Activated CD4-positive, alpha-beta memory T cell treated with anti-CD3 and anti-CD28 coated beads, Interleukin-2, amount 10 ng/mL, durations not matched to agents 7 days and 5 days (primary cell): ENCODE results near the gene SRRM4. TPM values are rescaled to one million over a fixed set of nuclear protein-coding genes. Genes with fewer than 3 reads are reported as not detected.
"Not testable (repeated sequence)": the region's sequence is repeated elsewhere in the genome, so short reads cannot be mapped to it uniquely, and the experiment has no call there.

Experiments used
- CTCF ChIA-PET: fragments of 350-600 bp; sonication (Branson Sonifier 250); formaldehyde crosslinking; loops from one replicate; lab custom pipeline; 2021; ENCODE audit warnings: antibody characterized with exemption, inconsistent platforms; lab: Charles Lee
- POLR2A ChIA-PET: fragments of 350-600 bp; sonication (Branson Sonifier 250); formaldehyde crosslinking; loops from one replicate; lab custom pipeline; 2021; ENCODE audit warnings: antibody characterized with exemption; lab: Charles Lee
- DNase-seq: peaks from one replicate; pipeline ENCODE4 v3.0.0-alpha.2; 2020
- H3K27ac Mint-ChIP-seq: one replicate; pipeline ENCODE4 v1.8.0; 2021; ENCODE audit warnings: mild to moderate bottlenecking, mixed read lengths
- H3K27me3 Mint-ChIP-seq: one replicate; pipeline ENCODE4 v1.8.0; 2021; ENCODE audit warnings: mixed read lengths
- H3K36me3 Mint-ChIP-seq: one replicate; pipeline ENCODE4 v1.8.0; 2021; ENCODE audit warnings: low read depth, mixed read lengths
- H3K4me1 Mint-ChIP-seq: one replicate; pipeline ENCODE4 v1.8.0; 2021; ENCODE audit warnings: mixed read lengths
- H3K4me3 Mint-ChIP-seq: one replicate; pipeline ENCODE4 v1.8.0; 2021; ENCODE audit warnings: mild to moderate bottlenecking, mixed read lengths
- H3K9me3 Mint-ChIP-seq: one replicate; pipeline ENCODE4 v1.8.0; 2021; ENCODE audit warnings: mixed read lengths
- total RNA-seq, 2 experiments: library from RNA; stranded (reverse); gene quantifications; one replicate each; pipeline ENCODE4 v1.2.3, GENCODE V29; 2021

SRRM4 gene
- total RNA-seq, 2 experiments from 2014 or later, result not detected

DNA sequence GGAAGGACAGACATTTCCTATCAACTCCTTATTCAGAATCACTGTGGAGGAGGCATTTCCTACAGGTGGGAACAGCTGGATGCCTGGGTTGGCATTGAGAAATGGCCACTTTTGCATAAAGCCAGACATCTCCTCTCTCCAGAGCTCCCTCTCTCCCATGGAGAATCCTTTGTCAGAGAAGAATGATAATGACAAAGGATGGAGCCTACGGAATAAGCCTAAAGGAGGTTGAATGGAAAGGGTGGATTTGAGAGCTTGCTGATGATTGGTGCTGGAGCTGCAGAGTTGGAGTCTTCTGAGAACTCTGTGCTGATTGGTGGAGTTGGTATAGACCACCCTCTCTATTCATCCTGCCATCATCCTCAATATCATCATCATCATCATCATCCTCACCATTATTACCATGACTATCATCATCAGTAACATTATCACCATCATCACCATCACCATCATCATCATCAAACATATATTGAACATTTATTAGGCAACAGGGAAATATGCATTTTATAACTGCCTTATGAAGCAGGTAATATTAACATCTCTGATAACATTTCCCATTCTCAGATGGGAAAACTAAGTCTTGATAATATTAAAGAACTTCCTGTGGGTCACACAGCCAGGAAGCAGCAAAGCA is 108.2 kb downstream of the SRRM4 start:
- H3K4me1 Mint-ChIP-seq, result no peaks in the 10 kb centered on the region
- H3K9me3 Mint-ChIP-seq, result no peaks in the 10 kb centered on the region
- CTCF ChIA-PET, result no interaction called here
- no peak overlapping the region for H3K4me3 Mint-ChIP-seq
- POLR2A ChIA-PET, result no interaction called here
- H3K27me3 Mint-ChIP-seq, result no peaks in the 10 kb centered on the region
- no peak for DNase-seq
- no peak overlapping the region for H3K27ac Mint-ChIP-seq
- H3K36me3 Mint-ChIP-seq, result no peaks in the 10 kb centered on the region

DNA sequence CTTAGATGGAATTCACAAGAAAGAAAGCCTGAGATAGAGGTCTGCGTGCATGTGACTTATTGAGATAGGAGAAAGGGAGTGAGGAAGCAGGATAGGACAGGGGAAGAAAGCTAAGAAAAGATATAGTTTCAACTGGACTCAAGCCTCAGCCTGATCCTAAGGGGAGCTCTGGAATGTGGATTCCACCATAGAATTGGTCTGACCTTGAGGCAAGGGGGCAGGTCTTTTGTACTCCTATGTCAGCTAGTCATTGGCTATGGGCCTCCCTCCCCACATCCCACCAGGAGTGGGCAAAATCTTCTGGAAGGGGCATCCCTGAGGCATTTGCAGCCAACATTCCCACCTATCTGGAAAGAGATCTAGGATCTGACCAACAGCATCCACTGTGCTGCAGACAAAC is 108.9 kb downstream of the SRRM4 start:
- CTCF ChIA-PET, result no interaction called here
- no peak overlapping the region for H3K4me3 Mint-ChIP-seq
- H3K4me1 Mint-ChIP-seq, result no peaks in the 10 kb centered on the region

DNA sequence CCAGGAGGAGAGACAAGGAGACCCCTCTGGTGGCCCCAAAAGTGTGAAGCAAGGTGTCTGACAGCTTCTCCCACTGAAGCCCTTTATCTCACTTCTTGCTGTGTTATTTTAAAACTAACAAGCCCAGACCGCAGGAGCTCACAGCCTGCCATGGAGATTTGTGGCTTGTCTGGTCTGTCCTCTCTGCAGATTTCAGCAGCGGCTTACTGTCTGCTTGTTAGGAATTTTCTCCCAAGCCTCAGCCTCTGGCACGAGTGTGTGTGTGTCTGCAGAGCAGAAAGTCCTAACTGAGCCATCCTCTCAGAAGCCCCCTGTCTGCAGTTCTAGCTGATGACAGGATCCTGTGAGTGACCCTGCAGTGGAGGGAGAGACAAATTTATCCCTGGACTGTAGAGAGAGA is 109.5 kb downstream of the SRRM4 start:
- H3K9me3 Mint-ChIP-seq, result no peaks in the 10 kb centered on the region
- POLR2A ChIA-PET, result no interaction called here
- H3K27me3 Mint-ChIP-seq, result no peaks in the 10 kb centered on the region
- H3K27ac Mint-ChIP-seq, result no peak overlapping the region
- CTCF ChIA-PET, result no interaction called here
- no peaks in the 10 kb centered on the region for H3K4me1 Mint-ChIP-seq
- no peak for DNase-seq
- no peak overlapping the region for H3K4me3 Mint-ChIP-seq
- no peaks in the 10 kb centered on the region for H3K36me3 Mint-ChIP-seq

More for the DNA sequence above, 108.9 kb downstream of the SRRM4 start:
- Mint-ChIP-seq H3K36me3 (no peaks in the 10 kb centered on the region), H3K27ac (no peak overlapping the region), H3K27me3 (no peaks in the 10 kb centered on the region), H3K9me3 (no peaks in the 10 kb centered on the region)
- POLR2A ChIA-PET, result no interaction called here
- DNase-seq, result no peak

DNA sequence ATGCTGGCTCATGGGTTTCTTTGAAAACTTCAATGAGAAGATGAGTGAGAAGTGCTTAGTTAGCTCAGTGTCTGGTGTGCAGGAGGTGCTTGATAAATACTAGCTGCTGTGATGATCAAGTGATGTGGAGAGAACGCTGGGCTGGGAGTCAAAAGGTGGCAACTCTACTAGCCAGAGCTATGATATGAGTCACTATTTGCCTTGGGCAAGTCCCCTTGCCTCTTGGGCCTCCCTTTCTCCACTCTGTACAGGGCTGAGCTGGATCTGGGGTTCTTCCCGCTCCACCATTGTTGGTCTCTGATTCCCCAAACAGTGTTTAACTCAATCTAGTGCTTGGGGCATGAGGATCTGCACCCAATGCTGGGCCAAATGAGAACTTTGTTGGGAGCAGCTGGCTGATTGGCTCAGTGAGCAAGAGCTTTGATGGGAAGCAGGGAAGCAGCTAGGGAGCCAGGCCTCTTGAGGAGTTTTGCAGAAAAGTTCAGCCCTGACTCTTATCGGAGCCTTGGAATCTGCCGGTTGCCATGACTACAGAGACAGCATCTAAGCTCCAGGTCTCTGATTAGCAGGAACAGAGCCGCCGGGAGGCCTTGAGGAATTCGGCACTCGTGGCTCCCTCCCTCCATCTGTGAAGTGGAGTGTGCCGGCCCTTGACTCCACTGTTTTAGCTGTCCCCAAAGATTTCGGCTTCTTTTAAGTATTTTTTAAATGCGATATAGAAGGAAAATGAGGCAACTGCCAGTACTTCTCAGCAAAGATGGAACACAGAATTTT is 115.3 kb downstream of the SRRM4 start:
- H3K36me3 Mint-ChIP-seq, result no peaks in the 10 kb centered on the region
- POLR2A ChIA-PET, result no interaction called here

DNA sequence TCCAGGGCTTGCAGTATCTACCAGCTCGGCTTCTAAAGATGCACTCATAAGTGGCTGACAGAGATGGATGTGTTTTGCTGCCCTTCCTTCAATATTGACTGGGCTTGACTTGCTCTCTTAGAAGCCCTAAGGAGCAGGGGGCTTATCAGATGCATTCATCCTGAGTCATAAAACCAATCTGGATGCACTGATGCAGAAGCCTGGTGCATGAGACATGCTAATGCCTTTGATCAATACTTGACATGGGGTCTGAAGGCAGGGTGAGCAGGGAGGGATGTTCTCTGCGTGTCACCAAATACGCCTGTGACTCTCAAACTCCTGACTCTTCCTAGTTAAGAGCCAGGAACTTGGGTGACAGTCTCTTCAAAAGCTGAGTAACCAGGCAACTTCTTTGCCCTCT is 119.6 kb downstream of the SRRM4 start:
- CTCF ChIA-PET, result no interaction called here

More for the DNA sequence above, 115.3 kb downstream of the SRRM4 start:
- no peak overlapping the region for H3K4me3 Mint-ChIP-seq
- no peak overlapping the region for H3K27ac Mint-ChIP-seq
- peaks cover 8% of the 10 kb centered on the region for H3K9me3 Mint-ChIP-seq
- no peaks in the 10 kb centered on the region for H3K27me3 Mint-ChIP-seq
- H3K4me1 Mint-ChIP-seq, result no peaks in the 10 kb centered on the region
- CTCF ChIA-PET, result no interaction called here
- no peak for DNase-seq

GRCh38 chr12:119102274-119102673 is 120.9 kb downstream of the SRRM4 start:
- POLR2A ChIA-PET, result no interaction called here
- no peak for DNase-seq
- Mint-ChIP-seq H3K9me3 (peaks cover 5% of the 10 kb centered on the region), H3K27ac (no peak overlapping the region), H3K4me1 (no peaks in the 10 kb centered on the region), H3K4me3 (no peak overlapping the region), H3K27me3 (no peaks in the 10 kb centered on the region), H3K36me3 (no peaks in the 10 kb centered on the region)
- CTCF ChIA-PET, result no interaction called here

More for the DNA sequence above, 119.6 kb downstream of the SRRM4 start:
- Mint-ChIP-seq H3K36me3 (no peaks in the 10 kb centered on the region), H3K9me3 (peaks cover 8% of the 10 kb centered on the region), H3K27me3 (no peaks in the 10 kb centered on the region), H3K27ac (no peak overlapping the region), H3K4me1 (no peaks in the 10 kb centered on the region), H3K4me3 (no peak overlapping the region)
- POLR2A ChIA-PET, result no interaction called here
- no peak for DNase-seq

DNA sequence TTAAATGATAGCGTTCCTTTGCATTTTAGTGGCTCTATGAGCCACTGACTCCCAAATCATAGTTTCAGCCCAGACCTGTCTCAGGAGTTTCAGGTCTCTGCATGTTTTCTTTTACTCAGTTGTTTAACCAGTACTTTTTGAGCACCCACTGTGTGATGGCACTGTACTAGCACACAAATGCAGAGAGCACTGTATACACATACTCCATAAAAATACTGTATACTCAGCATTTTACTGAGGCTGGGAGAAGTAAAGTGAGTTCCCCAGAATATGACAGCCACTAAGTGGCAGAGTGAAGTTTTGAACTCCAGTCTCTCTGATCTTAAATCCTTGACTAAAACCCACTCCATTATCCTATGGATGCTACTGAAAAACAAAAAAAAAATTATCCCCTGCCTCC is 121.4 kb downstream of the SRRM4 start:
- H3K4me1 Mint-ChIP-seq, result no peaks in the 10 kb centered on the region
- DNase-seq, result no peak
- no peak overlapping the region for H3K4me3 Mint-ChIP-seq
- H3K36me3 Mint-ChIP-seq, result no peaks in the 10 kb centered on the region
- H3K9me3 Mint-ChIP-seq, result peaks cover 3% of the 10 kb centered on the region
- ChIA-PET CTCF (no interaction called here), POLR2A (no interaction called here)
- H3K27me3 Mint-ChIP-seq, result no peaks in the 10 kb centered on the region
- no peak overlapping the region for H3K27ac Mint-ChIP-seq

DNA sequence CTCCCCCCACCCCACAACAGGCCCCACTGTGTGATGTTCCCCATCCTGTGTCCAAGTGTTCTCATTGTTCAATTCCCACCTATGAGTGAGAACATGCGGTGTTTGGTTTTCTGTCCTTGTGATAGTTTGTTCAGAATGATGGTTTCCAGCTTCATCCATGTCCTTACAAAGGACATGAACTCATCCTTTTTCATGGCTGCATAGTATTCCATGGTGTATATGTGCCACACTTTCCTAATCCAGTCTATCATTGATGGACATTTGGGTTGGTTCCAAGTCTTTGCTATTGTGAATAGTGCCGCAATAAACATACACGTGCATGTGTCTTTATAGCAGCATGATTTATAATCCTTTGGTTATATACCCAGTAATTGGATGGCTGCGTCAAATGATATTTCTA is 123.6 kb downstream of the SRRM4 start:
- H3K4me3 Mint-ChIP-seq, POLR2A ChIA-PET, DNase-seq, H3K27ac Mint-ChIP-seq, CTCF ChIA-PET, H3K36me3 Mint-ChIP-seq, H3K4me1 Mint-ChIP-seq, H3K9me3 Mint-ChIP-seq, H3K27me3 Mint-ChIP-seq: not testable (repeated sequence)

GRCh38 chr12:119113496-119113986 is 132.2 kb downstream of the SRRM4 start:
- POLR2A ChIA-PET, result interaction anchor here (0.7 kb wide), 1 partner anchor 127 kb away, joined by 3 read pairs; no protein-coding TSS in a partner anchor
- Mint-ChIP-seq H3K4me3 (no peak overlapping the region), H3K27me3 (no peaks in the 10 kb centered on the region), H3K4me1 (no peaks in the 10 kb centered on the region), H3K9me3 (no peaks in the 10 kb centered on the region), H3K27ac (no peak overlapping the region), H3K36me3 (no peaks in the 10 kb centered on the region)
- no peak for DNase-seq
- CTCF ChIA-PET, result no interaction called here

GRCh38 chr12:119114294-119114693 is 133.0 kb downstream of the SRRM4 start:
- H3K27me3 Mint-ChIP-seq, result no peaks in the 10 kb centered on the region
- POLR2A ChIA-PET, result no interaction called here
- DNase-seq, result no peak
- no peaks in the 10 kb centered on the region for H3K4me1 Mint-ChIP-seq
- no peaks in the 10 kb centered on the region for H3K36me3 Mint-ChIP-seq
- no peaks in the 10 kb centered on the region for H3K9me3 Mint-ChIP-seq
- no peak overlapping the region for H3K4me3 Mint-ChIP-seq
- CTCF ChIA-PET, result interaction anchor here (0.7 to 1.3 kb wide), 3 partner anchors 10 to 299 kb away, joined by 4 to 6 read pairs (median 5); no protein-coding TSS in a partner anchor
- no peak overlapping the region for H3K27ac Mint-ChIP-seq

- DNase-seq, result peak; percentile 22
- no peaks in the 10 kb centered on the region for H3K9me3 Mint-ChIP-seq
- POLR2A ChIA-PET, result no interaction called here
- H3K36me3 Mint-ChIP-seq, result no peaks in the 10 kb centered on the region
- H3K27ac Mint-ChIP-seq, result no peak overlapping the region
- H3K4me1 Mint-ChIP-seq, result no peaks in the 10 kb centered on the region
- no peak overlapping the region for H3K4me3 Mint-ChIP-seq
- H3K27me3 Mint-ChIP-seq, result no peaks in the 10 kb centered on the region
- CTCF ChIA-PET, result interaction anchor here (1.3 to 1.5 kb wide), 3 partner anchors 11 to 298 kb away, joined by 4 to 6 read pairs (median 5); no protein-coding TSS in a partner anchor
Measured at GRCh38 chr12:119115296-119115905, 134.1 kb downstream of the SRRM4 start.

GRCh38 chr12:119117936-119118335 is 136.6 kb downstream of the SRRM4 start:
- no peaks in the 10 kb centered on the region for H3K4me1 Mint-ChIP-seq
- no peaks in the 10 kb centered on the region for H3K9me3 Mint-ChIP-seq
- no peak overlapping the region for H3K4me3 Mint-ChIP-seq
- ChIA-PET POLR2A (no interaction called here), CTCF (interaction anchor here (0.7 kb wide), 1 partner anchor 294 kb away, joined by 3 read pairs; no protein-coding TSS in a partner anchor)
- no peak for DNase-seq
- no peaks in the 10 kb centered on the region for H3K36me3 Mint-ChIP-seq
- H3K27ac Mint-ChIP-seq, result no peak overlapping the region
- no peaks in the 10 kb centered on the region for H3K27me3 Mint-ChIP-seq

- H3K27me3 Mint-ChIP-seq, result no peaks in the 10 kb centered on the region
- POLR2A ChIA-PET, result no interaction called here
- no peak overlapping the region for H3K4me3 Mint-ChIP-seq
- CTCF ChIA-PET, result interaction anchor here (0.7 kb wide), 2 partner anchors 293 to 300 kb away, joined by 3 read pairs; no protein-coding TSS in a partner anchor
- H3K27ac Mint-ChIP-seq, result no peak overlapping the region
- H3K9me3 Mint-ChIP-seq, result no peaks in the 10 kb centered on the region
- no peaks in the 10 kb centered on the region for H3K36me3 Mint-ChIP-seq
- DNase-seq, result no peak
- no peaks in the 10 kb centered on the region for H3K4me1 Mint-ChIP-seq
Measured at GRCh38 chr12:119118625-119119024, 137.3 kb downstream of the SRRM4 start.
